GM18858 (cell line): ENCODE data around the gene INPP5A.

Experiments used
- ATAC-seq: cut with Tn5 transposase; IDR thresholded peaks from one replicate; pipeline ENCODE4 v1.9.1; 2021; ENCODE audit not compliant: unreplicated experiment

Gene INPP5A

GRCh38 chr10:132517951-132518521 is 19.6 kb upstream of the INPP5A start:
- no peak for ATAC-seq

GRCh38 chr10:132518572-132519381 is 18.8 kb upstream of the INPP5A start:
- ATAC-seq: no peak

GRCh38 chr10:132519382-132520176 is 18.0 kb upstream of the INPP5A start:
- no peak for ATAC-seq

GRCh38 chr10:132520177-132520811 is 17.3 kb upstream of the INPP5A start:
- ATAC-seq: no peak

GRCh38 chr10:132521041-132521465 is 16.5 kb upstream of the INPP5A start:
- no peak for ATAC-seq

GRCh38 chr10:132521466-132522102 is 16.0 kb upstream of the INPP5A start:
- ATAC-seq: no peak

- no peak for ATAC-seq
Observed at GRCh38 chr10:132522521-132523411, 14.8 kb upstream of the INPP5A start.

GRCh38 chr10:132523561-132524442 is 13.8 kb upstream of the INPP5A start:
- no peak for ATAC-seq

- no peak for ATAC-seq
Observed at GRCh38 chr10:132524443-132525285, 12.9 kb upstream of the INPP5A start.

- ATAC-seq: no peak
Observed at GRCh38 chr10:132526676-132527075, 10.9 kb upstream of the INPP5A start.

GRCh38 chr10:132527339-132528063 is 10.1 kb upstream of the INPP5A start:
- ATAC-seq: no peak

GRCh38 chr10:132528064-132528691 is 9.4 kb upstream of the INPP5A start:
- no peak for ATAC-seq

- no peak for ATAC-seq
Observed at GRCh38 chr10:132532179-132532578, 5.4 kb upstream of the INPP5A start.

GRCh38 chr10:132532749-132533560 is 4.6 kb upstream of the INPP5A start:
- ATAC-seq: no peak

- no peak for ATAC-seq
Observed at GRCh38 chr10:132533571-132534260, 3.9 kb upstream of the INPP5A start.
